Stimulated activated CD4-positive, alpha-beta T cell treated with anti-CD3 and anti-CD28 coated beads, TNF-alpha, amount 100 ng/mL, for 48 hours (primary cell): ENCODE data around the gene HOXA10.

Source experiments
- DNase-seq, 3 donors: peaks; one replicate each; pipeline ENCODE4 v3.0.0-alpha.2; 2020; ENCODE audit warnings: low read depth in 3 of 3

The HOXA10 gene

DNA sequence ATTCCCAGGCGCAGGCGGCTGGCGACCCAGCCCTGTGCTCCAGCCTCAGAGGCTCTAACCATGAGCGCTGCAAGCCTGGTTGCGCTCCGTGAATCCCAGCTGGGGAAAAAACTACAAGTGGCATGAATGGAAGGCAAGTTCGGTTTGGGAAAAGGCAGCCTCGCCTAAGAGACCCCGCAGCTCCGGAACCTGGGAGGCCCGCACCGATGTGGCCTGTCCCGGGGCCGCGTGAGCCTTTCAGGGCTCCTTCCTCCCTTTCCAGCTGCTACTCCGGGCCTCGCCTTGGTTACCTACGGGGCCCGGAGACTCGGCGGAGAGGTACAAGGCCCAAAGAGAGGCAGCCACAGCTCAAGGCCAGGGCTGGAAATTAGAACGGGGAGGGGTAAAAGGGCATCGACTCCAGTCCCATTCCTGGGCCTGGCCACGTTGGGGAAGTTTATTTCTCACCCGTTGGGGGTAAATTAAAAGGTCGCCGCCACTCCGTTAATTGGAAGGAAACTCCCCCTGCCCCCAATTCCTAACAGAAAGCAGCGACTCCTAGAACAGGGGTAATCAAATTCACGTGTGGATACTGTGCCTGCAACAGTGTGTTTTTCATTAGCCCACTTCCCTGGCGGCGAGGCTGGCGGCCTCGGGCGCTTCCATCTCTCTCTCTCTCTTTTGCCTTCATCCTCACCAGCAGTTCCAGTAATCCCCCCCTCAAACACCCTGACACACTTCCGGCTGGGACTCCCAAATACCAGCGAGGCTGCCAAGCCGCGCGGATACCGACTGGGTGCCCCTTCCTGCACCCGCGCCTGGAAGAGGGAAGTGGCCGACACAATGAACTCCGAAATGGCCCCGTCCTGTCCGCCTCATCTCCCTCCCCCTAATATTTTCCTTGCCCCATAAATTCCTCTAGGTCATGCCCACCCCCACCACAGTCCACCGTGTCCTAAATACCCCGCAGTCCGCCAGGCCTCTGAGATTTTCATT, 7.3 kb downstream of the HOXA10 start:
- DNase-seq = no peak

DNA sequence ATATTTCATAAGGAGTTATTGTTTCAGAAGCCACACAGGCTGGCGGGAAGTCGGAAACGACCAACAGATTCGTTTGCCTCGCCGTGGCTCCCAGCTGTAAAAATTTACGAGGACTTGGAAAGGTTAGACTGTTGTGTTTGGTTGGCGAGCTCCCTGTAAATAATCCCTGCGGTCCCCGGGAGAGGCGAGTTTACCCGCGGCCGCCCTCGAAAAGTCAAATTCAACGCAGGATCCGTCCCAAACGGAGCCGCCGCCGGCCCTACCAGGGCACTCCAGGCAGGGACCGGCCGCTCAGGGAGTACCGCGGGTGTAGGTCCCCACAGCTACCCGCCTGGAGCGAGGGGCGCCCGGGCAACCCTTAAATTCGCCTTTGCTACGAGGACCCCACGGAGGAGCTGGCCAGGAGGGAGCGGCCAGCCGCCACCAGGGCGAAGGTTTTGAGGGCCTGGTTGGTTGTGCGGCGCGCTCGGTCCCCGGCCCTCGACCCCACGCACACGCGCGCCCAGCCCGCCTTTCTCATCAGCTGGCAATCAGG, 8.1 kb downstream of the HOXA10 start:
- no peak for DNase-seq

DNA sequence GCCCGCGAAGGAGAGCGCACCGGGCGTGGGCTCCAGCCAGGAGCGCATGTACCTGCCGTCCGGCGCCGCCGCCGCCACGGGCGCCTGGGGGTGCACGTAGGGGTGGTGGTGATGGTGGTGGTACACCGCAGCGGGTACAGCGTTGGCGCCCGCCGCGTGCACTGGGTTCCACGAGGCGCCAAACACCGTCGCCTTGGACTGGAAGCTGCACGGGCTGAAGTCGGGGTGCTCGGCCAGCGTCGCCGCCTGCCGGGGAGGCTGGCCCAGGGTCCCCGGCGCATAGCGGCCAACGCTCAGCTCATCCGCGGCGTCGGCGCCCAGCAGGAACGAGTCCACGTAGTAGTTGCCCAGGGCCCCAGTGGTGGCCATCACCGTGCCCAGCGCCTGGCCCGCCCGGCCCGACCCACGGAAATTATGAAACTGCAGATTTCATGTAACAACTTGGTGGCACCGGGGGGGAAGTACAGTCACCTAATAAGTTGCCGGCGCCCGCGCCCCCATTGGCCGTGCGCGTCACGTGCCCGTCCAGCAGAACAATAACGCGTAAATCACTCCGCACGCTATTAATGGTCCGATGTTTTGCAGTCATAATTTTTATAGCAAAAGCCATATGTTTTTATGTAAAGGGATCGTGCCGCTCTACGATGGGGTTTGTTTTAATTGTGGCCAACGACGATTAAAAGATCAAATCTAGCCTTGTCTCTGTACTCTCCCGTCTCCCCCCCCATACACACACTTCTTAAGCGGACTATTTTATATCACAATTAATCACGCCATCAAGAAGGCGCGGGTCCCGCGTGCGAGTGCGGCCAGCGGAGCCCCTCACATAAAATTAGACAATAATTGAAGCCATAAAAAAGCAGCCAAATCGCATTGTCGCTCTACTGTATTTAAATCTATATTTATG, 8.8 kb downstream of the HOXA10 start, which contains the start of gene HOXA9:
Gene HOXA9 (minus strand): TSS at position 449 of the 907 bp plus-strand sequence. CDS start 80 bp downstream, at position 369.
- DNase-seq = no peak

GRCh38 chr7:27164367-27165088, 9.6 kb downstream of the HOXA10 start:
- DNase-seq = no peak

DNA sequence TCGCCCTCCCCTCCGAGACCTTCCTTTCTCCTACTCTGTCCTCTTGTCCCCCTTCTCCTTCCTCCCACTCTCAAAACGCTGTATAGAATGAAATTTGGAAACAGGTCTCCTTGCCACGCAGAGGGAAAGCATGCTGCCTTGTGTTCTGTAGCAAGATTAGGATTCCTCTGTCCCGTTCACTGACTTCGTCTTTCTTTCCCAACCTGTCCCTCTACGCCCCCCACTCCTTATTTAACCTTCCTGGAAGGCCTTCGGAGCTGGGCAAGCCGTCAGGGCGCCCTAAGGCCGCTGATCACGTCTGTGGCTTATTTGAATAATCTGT, 10.1 kb downstream of the HOXA10 start:
- no peak for DNase-seq

- DNase-seq = no peak
Measured at GRCh38 chr7:27163288-27164044, 10.7 kb downstream of the HOXA10 start.

- no peak for DNase-seq
Measured at GRCh38 chr7:27162561-27163287, 11.4 kb downstream of the HOXA10 start.

GRCh38 chr7:27161721-27162560, 12.2 kb downstream of the HOXA10 start:
- DNase-seq = no peak

GRCh38 chr7:27161214-27161720, 12.9 kb downstream of the HOXA10 start:
- no peak for DNase-seq

GRCh38 chr7:27160546-27161213, 13.4 kb downstream of the HOXA10 start:
- peak; percentile 70 to 79 (median 72) for DNase-seq

DNA sequence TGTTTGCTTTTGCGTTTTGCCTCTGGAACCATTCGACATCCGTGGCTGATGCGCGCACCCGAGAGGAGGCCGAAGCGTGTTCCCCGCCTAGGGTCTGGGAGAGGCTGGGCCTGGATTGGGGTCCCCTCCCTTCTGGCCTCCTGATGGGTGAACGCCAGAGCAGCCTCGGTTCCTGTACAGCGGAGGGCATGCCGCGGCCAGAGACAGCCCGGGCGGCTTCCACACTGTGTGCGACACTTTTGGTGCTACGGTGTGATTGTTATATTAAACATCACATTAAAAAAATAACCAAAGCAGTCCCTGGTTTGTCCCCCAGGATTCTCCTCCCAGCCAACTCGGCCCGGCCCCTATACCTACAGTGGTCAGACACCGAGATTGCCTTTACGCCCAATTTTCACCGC, 14.0 kb downstream of the HOXA10 start:
- no peak for DNase-seq

GRCh38 chr7:27159266-27160144, 14.6 kb downstream of the HOXA10 start:
- DNase-seq = no peak

DNA sequence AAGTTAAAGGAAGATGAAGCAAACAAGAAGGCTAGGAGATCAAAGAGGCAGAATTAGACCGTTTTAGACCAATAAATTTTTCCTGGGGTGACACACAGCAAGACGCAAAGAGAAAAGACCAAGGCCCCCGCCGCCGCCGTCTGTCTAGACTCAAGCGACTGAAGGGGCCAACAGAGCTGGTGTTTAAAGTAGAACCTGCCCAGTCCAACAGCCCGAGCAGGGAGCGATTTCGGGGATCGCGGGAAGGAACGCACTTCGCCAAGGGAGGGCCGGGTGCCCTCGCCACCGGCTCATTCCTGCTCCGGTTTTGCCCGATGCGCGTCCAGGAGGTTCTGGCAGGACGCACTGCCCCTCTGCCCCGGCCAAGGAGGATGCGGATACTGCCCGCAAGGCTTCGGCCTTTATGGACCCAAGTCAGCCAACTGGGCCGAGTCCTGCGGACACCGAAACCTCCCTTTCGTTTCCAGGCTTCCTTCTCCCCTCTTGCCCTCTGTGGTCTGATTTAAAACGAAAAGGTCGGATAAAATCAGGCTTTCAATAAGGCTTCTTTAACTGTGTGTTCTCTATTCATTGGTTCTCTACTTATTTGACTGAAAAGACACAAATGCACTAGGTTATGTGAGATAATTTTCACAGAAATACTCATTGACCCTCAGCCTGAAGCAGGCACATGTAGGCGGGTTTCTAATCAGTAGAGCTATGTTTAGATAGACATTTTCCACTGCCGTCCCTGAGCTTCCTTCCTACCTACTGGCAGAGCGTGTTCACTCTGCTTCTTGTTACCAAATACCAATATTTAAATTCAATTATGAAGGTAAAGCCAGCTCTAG, 15.5 kb downstream of the HOXA10 start:
- DNase-seq = no peak

GRCh38 chr7:27157702-27158431, 16.3 kb downstream of the HOXA10 start:
- no peak for DNase-seq

- no peak for DNase-seq
Measured at GRCh38 chr7:27156916-27157701, 17.0 kb downstream of the HOXA10 start.
